Endothelial cell of umbilical vein (primary cell): ENCODE results near the gene HSP90AB1. TPM values are rescaled to one million over a fixed set of nuclear protein-coding genes. Genes with fewer than 3 reads are reported as not detected.

Source experiments
- BruUV-seq: library from RNA; stranded (reverse); fragments of 400-500 nt; replicated peaks from 2 replicates; lab custom pipeline; 2021; lab: Mats Ljungman, UMichigan
- CTCF ChIA-PET: fragments of 300-600, 350-600 bp; sonication (Branson Sonifier 250); formaldehyde crosslinking; loops from one replicate; lab custom pipeline; 2021; ENCODE audit warnings: antibody characterized with exemption, inconsistent platforms; lab: Charles Lee
- POLR2A ChIA-PET: fragments of 300-600, 350-600 bp; sonication (Branson Sonifier 250); formaldehyde crosslinking; loops from one replicate; lab custom pipeline; 2021; ENCODE audit warnings: antibody characterized with exemption, inconsistent platforms; lab: Charles Lee
- DNase-seq: peaks from one replicate; pipeline ENCODE4 v3.0.0-alpha.2; 2011; ENCODE audit warnings: low read depth, low spot score
- FAIRE-seq: peaks from 2 replicates; lab custom pipeline; 2011; peaks lifted over from hg19 to GRCh38; lab: Jason Lieb, UNC
- H2AFZ ChIP-seq: 2 replicates; pipeline ENCODE4 v1.6.0; 2012; ENCODE audit warnings: low read depth, low read length, control low read depth, inconsistent platforms
- H3K27ac ChIP-seq: 2 replicates; pipeline ENCODE4 v1.5.1; 2011; ENCODE audit warnings: low read depth, mild to moderate bottlenecking, control low read depth, low read length, moderate library complexity; ENCODE audit not compliant: insufficient read depth
- H3K27me3 ChIP-seq, 2 experiments: 2 replicates each; pipeline versions ENCODE4 v1.6.0 to v1.6.1; 2011; ENCODE audit warnings: low read length in 2 of 2, mixed read lengths in 1 of 2; ENCODE audit not compliant: control insufficient read depth in 2 of 2, insufficient read depth in 2 of 2
- H3K36me3 ChIP-seq, 2 experiments: 2 replicates in 1 of 2; 3 replicates in 1 of 2; pipeline ENCODE4 v1.5.1; 2011; ENCODE audit warnings: low read length in 2 of 2, mild to moderate bottlenecking in 1 of 2, moderate library complexity in 1 of 2; ENCODE audit not compliant: control insufficient read depth in 2 of 2, insufficient read depth in 2 of 2; ENCODE audit errors: extremely low read depth in 1 of 2
- H3K4me1 ChIP-seq: 3 replicates; pipeline ENCODE4 v1.5.1; 2011; ENCODE audit warnings: mild to moderate bottlenecking, low read length; ENCODE audit not compliant: control insufficient read depth, insufficient read depth; ENCODE audit errors: extremely low read depth
- H3K4me2 ChIP-seq: 2 replicates; pipeline ENCODE4 v1.6.1; 2011; ENCODE audit warnings: low read length, control low read depth, mixed read lengths; ENCODE audit not compliant: insufficient read depth
- H3K4me3 ChIP-seq, 3 experiments: fragments of 200-600 bp in 1 of 3; sonication (generic), shearing (Covaris generic) in 1 of 3; replicated peaks in 1 of 3; 2 replicates each; pipeline ENCODE4 v1.5.1; 2011 to 2016; ENCODE audit warnings: control low read depth in 3 of 3, low read length in 3 of 3, mild to moderate bottlenecking in 2 of 3, inconsistent platforms in 1 of 3, low read depth in 1 of 3, moderate library complexity in 1 of 3; ENCODE audit not compliant: insufficient read depth in 1 of 3
- H3K79me2 ChIP-seq: 2 replicates; pipeline ENCODE4 v1.6.0; 2012; ENCODE audit warnings: low read length, inconsistent platforms; ENCODE audit not compliant: control insufficient read depth, insufficient read depth
- H3K9ac ChIP-seq: replicated peaks from 2 replicates; pipeline ENCODE3; 2011; ENCODE audit warnings: low read length, control low read depth; ENCODE audit not compliant: insufficient read depth; ENCODE audit errors: extremely low read depth
- H3K9me1 ChIP-seq: replicated peaks from 3 replicates; pipeline ENCODE4 v1.6.0; 2011; ENCODE audit warnings: mild to moderate bottlenecking, low read length; ENCODE audit not compliant: control insufficient read depth, insufficient read depth; ENCODE audit errors: extremely low read depth
- H3K9me3 ChIP-seq: replicated peaks from 2 replicates; pipeline ENCODE4 v1.5.1; 2012; ENCODE audit warnings: low read length, inconsistent platforms; ENCODE audit not compliant: control insufficient read depth, insufficient read depth
- H4K20me1 ChIP-seq: replicated peaks from 2 replicates; pipeline ENCODE3; 2011; ENCODE audit warnings: mild to moderate bottlenecking, low read length; ENCODE audit not compliant: control insufficient read depth, insufficient read depth; ENCODE audit errors: extremely low read depth
- EZH2 ChIP-seq: IDR thresholded peaks from 2 replicates; pipeline ENCODE4 v1.6.1; 2012; ENCODE audit warnings: borderline replicate concordance, low read depth, mild to moderate bottlenecking, moderate library complexity, low read length, inconsistent platforms; ENCODE audit not compliant: severe bottlenecking
- FOS ChIP-seq: IDR thresholded peaks from 2 replicates; pipeline ENCODE4 v1.6.1; 2011; ENCODE audit warnings: mild to moderate bottlenecking, low read length, moderate library complexity, borderline replicate concordance; ENCODE audit not compliant: insufficient read depth
- GATA2 ChIP-seq: IDR thresholded peaks from 2 replicates; pipeline ENCODE4 v1.7.0; 2011; ENCODE audit warnings: low read depth, mild to moderate bottlenecking, moderate library complexity, mixed read lengths, low read length; ENCODE audit not compliant: insufficient read length, insufficient read depth
- JUN ChIP-seq: IDR thresholded peaks from 2 replicates; pipeline ENCODE4 v1.6.1; 2011; ENCODE audit warnings: borderline replicate concordance, low read depth; ENCODE audit not compliant: insufficient read length, insufficient read depth
- MYC ChIP-seq: IDR thresholded peaks from one replicate; pipeline ENCODE4 v1.6.1; 2011; ENCODE audit warnings: mild to moderate bottlenecking, low read depth, low read length
- POLR2A ChIP-seq: IDR thresholded peaks from 2 replicates; pipeline ENCODE4 v1.6.1; 2012; ENCODE audit warnings: low read depth, mild to moderate bottlenecking, control low read depth, low read length
- POLR2AphosphoS5 ChIP-seq: IDR thresholded peaks from 2 replicates; pipeline ENCODE4 v1.6.1; 2012; ENCODE audit warnings: low read depth, mild to moderate bottlenecking, control low read depth, low read length, moderate library complexity; ENCODE audit not compliant: insufficient read depth
- dilution Hi-C: fragments of 300-500 bp; cut with MboI; formaldehyde crosslinking; loops from one replicate; pipeline ENCODE4 v1.15.0; 2019; ENCODE audit warnings: low sequenced_read_pairs; ENCODE audit not compliant: extremely low pct_ligation_motif_present
- intact Hi-C: fragments of 100-400 bp; cut with micrococcal nuclease; formaldehyde crosslinking; loops from one replicate; pipeline ENCODE4 v1.10.0; 2022
- polyA plus RNA-seq, 4 experiments: library from polyadenylated mRNA; depleted of rRNA in 3 of 4; stranded (reverse) in 3 of 4; unstranded in 1 of 4; fragments of >200 nt; gene quantifications; 2 replicates each; pipeline versions ENCODE4 v1.2.1 to v1.2.3, GENCODE V29; 2011 to 2012; ENCODE audit warnings: missing spikeins in 1 of 4
- total RNA-seq: library from RNA; stranded (reverse); gene quantifications from 2 replicates; pipeline ENCODE4 v1.2.3, GENCODE V29; 2021
- TF ChIP-seq, protein P1 (sequence below): IDR thresholded peaks from 2 replicates; pipeline ENCODE4 v1.6.1; 2011; ENCODE audit not compliant: insufficient read depth, insufficient read length
- TF ChIP-seq, protein P2 (sequence below), 2 donors: IDR thresholded peaks; 1 replicate in 1 of 2; 2 replicates in 1 of 2; pipeline ENCODE4 v1.5.1; 2011; ENCODE audit warnings: low read length in 2 of 2, mild to moderate bottlenecking in 2 of 2, moderate library complexity in 2 of 2, control low read depth in 1 of 2, inconsistent platforms in 1 of 2, low read depth in 1 of 2; ENCODE audit not compliant: insufficient read depth in 1 of 2; ENCODE audit errors: extremely low read depth in 1 of 2

HSP90AB1 gene
- total and polyA plus RNA-seq, 2 donors (not counting 3 experiments of a cell fraction or from before 2014, with no cell fraction given), result 824 to 1,201 TPM

DNA sequence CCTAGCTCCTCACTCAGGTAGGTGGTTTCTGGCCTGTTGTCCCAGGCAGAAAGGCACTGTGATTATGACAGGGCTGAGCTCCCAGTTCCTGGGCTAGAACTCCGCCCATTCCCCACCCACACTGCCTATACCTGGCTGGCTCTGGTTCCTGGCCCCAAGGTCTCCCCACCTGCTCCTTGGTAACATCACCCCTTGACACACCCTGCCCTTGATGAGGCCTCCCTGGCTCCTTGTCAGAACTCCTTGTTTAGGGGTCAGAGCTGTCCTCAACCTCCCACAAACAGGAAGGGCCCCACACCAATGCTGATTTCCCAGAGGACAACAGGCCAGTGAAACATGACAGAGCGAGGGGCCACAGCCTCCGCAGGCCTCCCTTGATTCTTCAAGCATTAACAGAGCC, 45.7 kb upstream of the HSP90AB1 start:
- no peaks in the 10 kb centered on the region for H4K20me1 ChIP-seq
- DNase-seq (no peak), FAIRE-seq (no peak)
- POLR2A ChIA-PET, result no interaction called here
- no TSS peak for BruUV-seq
- no peak overlapping the region for H3K4me2 ChIP-seq
- no peak overlapping the region for H3K9ac ChIP-seq
- dilution Hi-C loops (no loop called here), intact Hi-C loops (no loop called here)
- H3K9me3 ChIP-seq, result no peaks in the 10 kb centered on the region
- no peak overlapping the region for H3K4me3 ChIP-seq
- no peak for TF ChIP-seq POLR2AphosphoS5
- no peaks in the 10 kb centered on the region for H3K9me1 ChIP-seq
- H3K27ac ChIP-seq, result no peak overlapping the region
- H3K27me3 ChIP-seq, result no peaks in the 10 kb centered on the region
- CTCF ChIA-PET, result interaction anchor here (0.6 to 1.7 kb wide), 7 partner anchors 14 to 663 kb away, joined by 3 to 5 read pairs (median 3); no protein-coding TSS in a partner anchor
- peaks cover 14% of the 10 kb centered on the region for H3K4me1 ChIP-seq
- H3K79me2 ChIP-seq, result no peaks in the 10 kb centered on the region
- H3K36me3 ChIP-seq, result no peaks in the 10 kb centered on the region
- no peak overlapping the region for H2AFZ ChIP-seq

DNA sequence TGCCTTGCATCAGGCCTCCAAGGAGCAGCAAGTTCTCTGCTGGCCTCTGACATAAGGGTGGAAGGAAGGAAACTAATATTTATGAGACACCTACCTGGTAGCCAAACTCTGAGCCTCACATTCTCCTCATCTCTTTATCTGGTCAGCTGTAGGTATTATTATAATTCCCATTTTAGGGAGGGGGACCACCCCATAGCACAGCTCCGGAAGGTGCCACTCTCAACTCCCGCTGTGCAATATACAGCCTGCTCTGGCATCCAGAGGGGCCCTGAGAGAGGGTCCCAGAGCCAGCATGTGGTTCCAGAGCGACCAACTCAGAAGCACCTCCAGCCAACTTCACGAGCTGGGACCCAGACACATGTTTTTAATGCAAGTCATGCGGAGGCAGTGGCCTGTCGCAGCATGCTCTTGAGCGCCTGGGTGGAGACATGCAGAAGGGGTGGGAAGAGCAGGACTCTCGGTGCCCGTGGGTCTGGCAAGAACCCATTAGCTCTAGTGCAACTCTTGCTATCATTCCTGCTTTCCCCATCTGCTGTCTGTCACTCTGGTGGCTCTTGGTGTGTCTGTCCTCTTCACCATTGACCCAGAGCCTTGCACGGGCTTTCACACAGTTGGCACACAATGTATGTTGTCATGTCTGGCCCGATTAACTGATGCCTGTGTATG, 45.1 kb upstream of the HSP90AB1 start:
- no peaks in the 10 kb centered on the region for H3K27me3 ChIP-seq
- H2AFZ ChIP-seq, result no peak overlapping the region
- no peak overlapping the region for H3K9ac ChIP-seq
- intact Hi-C loops (no loop called here), dilution Hi-C loops (no loop called here)
- H3K4me2 ChIP-seq, result no peak overlapping the region
- FAIRE-seq, result no peak
- no peaks in the 10 kb centered on the region for H4K20me1 ChIP-seq
- H3K9me1 ChIP-seq, result no peaks in the 10 kb centered on the region
- H3K79me2 ChIP-seq, result no peaks in the 10 kb centered on the region
- no peak overlapping the region for H3K27ac ChIP-seq
- peaks cover 14% of the 10 kb centered on the region for H3K4me1 ChIP-seq
- POLR2A ChIA-PET, result no interaction called here
- CTCF ChIA-PET, result interaction anchor here (0.6 to 1.7 kb wide), 2 partner anchors 20 to 29 kb away, joined by 5 read pairs; no protein-coding TSS in a partner anchor
- H3K9me3 ChIP-seq, result no peaks in the 10 kb centered on the region
- no peak for DNase-seq
- TF ChIP-seq, protein P1, sequence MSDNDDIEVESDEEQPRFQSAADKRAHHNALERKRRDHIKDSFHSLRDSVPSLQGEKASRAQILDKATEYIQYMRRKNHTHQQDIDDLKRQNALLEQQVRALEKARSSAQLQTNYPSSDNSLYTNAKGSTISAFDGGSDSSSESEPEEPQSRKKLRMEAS, result no peak
- no peak for TF ChIP-seq JUN
- no peak for TF ChIP-seq POLR2A
- TF ChIP-seq MYC, result no peak
- TF ChIP-seq GATA2, result no peak
- TF ChIP-seq, protein P2, sequence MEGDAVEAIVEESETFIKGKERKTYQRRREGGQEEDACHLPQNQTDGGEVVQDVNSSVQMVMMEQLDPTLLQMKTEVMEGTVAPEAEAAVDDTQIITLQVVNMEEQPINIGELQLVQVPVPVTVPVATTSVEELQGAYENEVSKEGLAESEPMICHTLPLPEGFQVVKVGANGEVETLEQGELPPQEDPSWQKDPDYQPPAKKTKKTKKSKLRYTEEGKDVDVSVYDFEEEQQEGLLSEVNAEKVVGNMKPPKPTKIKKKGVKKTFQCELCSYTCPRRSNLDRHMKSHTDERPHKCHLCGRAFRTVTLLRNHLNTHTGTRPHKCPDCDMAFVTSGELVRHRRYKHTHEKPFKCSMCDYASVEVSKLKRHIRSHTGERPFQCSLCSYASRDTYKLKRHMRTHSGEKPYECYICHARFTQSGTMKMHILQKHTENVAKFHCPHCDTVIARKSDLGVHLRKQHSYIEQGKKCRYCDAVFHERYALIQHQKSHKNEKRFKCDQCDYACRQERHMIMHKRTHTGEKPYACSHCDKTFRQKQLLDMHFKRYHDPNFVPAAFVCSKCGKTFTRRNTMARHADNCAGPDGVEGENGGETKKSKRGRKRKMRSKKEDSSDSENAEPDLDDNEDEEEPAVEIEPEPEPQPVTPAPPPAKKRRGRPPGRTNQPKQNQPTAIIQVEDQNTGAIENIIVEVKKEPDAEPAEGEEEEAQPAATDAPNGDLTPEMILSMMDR (IDR thresholded peaks at IDR 0.05; ENCODE audit: extremely low read depth in 1 of 2, insufficient read depth in 1 of 2, low read depth in 1 of 2, low read length in 2 of 2), result no peak
- no peak for TF ChIP-seq POLR2AphosphoS5
- TF ChIP-seq FOS, result no peak
- TF ChIP-seq EZH2, result no peak
- H3K36me3 ChIP-seq, result no peaks in the 10 kb centered on the region
- no peak overlapping the region for H3K4me3 ChIP-seq
- no TSS peak for BruUV-seq
